Measurements from ENCODE around the gene SMCHD1.
A peak's percentile ranks its signal among the peaks of the same experiment; 100 is the strongest.
"Not testable (repeated sequence)": the region's sequence is repeated elsewhere in the genome, so short reads cannot be mapped to it uniquely, and the experiment has no call there.

SMCHD1 gene

DNA sequence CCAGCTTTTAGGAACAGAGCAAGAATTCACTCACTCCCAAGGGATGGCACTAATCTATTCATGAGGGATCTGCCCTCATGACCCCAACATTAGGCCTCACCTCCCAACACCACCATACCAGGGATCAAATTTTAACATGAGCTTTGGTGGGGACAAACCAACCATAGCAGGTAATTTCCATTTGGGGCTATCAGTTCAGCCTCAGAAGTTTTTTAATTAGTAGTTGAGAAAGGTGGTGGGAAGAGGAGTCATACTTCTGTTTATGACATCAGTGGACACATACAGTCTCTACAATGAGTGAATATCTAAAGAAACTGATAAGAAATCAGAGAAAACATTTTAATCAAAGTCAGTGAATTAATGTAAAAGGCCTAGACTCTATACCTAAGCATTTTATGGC, 131.7 kb downstream of the SMCHD1 start:
- H3K27me3 ChIP-seq (replicated peaks; ENCODE audit: control insufficient read depth, insufficient read depth, low read length), result no peaks in the 10 kb centered on the region
- peaks cover 54% of the 10 kb centered on the region for H3K36me3 ChIP-seq (ENCODE audit: control insufficient read depth, insufficient read depth, low read length, severe bottlenecking)
- DNase-seq (ENCODE audit: low read depth), result no peak
- no peaks in the 10 kb centered on the region for H3K4me1 ChIP-seq (ENCODE audit: control insufficient read depth, insufficient read depth, low read length)
- H3K4me3 ChIP-seq (ENCODE audit: low read length), result no peak overlapping the region
- H3K9ac ChIP-seq (ENCODE audit: low read length), result no peak overlapping the region
- H3K9me3 ChIP-seq (ENCODE audit: control insufficient read depth, low read length), result no peaks in the 10 kb centered on the region

DNA sequence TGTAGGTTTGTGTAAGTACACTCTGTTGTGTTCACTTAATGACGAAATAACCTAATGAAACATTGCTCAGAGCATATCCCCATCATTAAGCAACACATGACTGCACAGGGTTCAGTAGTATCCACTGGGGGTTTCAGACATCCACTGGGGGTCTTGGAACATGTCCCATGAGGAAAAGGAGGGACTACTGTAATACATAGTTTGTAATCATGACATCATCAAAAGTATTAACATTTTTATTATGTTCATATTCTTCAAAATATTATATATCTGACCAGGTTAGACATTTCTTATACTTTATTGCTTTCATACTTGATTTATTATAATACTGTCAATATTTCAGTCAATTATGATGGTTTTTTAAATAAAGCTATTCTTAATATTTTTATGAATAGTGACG, 136.9 kb downstream of the SMCHD1 start:
- Histone ChIP-seq H3K36me3 (ENCODE audit: control insufficient read depth, insufficient read depth, low read length, severe bottlenecking) (peaks cover 48% of the 10 kb centered on the region), H3K9ac (ENCODE audit: low read length) (no peak overlapping the region), H3K9me3 (ENCODE audit: control insufficient read depth, low read length) (no peaks in the 10 kb centered on the region), H3K4me1 (ENCODE audit: control insufficient read depth, insufficient read depth, low read length) (no peaks in the 10 kb centered on the region), H3K27me3 (replicated peaks; ENCODE audit: control insufficient read depth, insufficient read depth, low read length) (no peaks in the 10 kb centered on the region), H3K4me3 (ENCODE audit: low read length) (no peak overlapping the region)
- DNase-seq (ENCODE audit: low read depth), result no peak

- DNase-seq (ENCODE audit: low read depth), result no peak
- Histone ChIP-seq H3K27me3 (replicated peaks; ENCODE audit: control insufficient read depth, insufficient read depth, low read length) (no peaks in the 10 kb centered on the region), H3K36me3 (ENCODE audit: control insufficient read depth, insufficient read depth, low read length, severe bottlenecking) (peaks cover 48% of the 10 kb centered on the region), H3K4me3 (ENCODE audit: low read length) (no peak overlapping the region), H3K9ac (ENCODE audit: low read length) (no peak overlapping the region), H3K4me1 (ENCODE audit: control insufficient read depth, insufficient read depth, low read length) (no peaks in the 10 kb centered on the region), H3K9me3 (ENCODE audit: control insufficient read depth, low read length) (no peaks in the 10 kb centered on the region)
Measured at GRCh38 chr18:2794159-2794558, 138.6 kb downstream of the SMCHD1 start.

DNA sequence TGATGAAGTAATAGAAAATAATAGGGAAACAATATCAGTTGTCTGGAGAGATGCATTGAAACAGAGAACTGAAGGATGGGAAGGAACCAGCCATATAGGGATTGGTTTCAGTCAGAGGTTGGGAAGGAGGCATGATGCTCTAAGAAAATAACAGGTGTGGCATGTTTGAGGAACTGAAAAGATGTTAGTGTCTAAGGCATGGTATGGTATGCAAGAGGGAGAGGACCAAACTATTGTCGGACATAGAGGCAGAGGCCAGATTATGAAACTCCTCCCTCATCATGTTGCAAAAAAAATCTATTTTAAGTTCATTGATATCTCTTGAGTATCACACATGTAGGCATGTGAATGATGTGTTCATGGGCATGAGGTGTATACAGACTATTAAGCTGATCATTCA, 142.4 kb downstream of the SMCHD1 start:
- peaks cover 55% of the 10 kb centered on the region for H3K36me3 ChIP-seq (ENCODE audit: control insufficient read depth, insufficient read depth, low read length, severe bottlenecking)
- DNase-seq (ENCODE audit: low read depth), result no peak
- H3K9ac ChIP-seq (ENCODE audit: low read length), result no peak overlapping the region
- H3K9me3 ChIP-seq (ENCODE audit: control insufficient read depth, low read length), result no peaks in the 10 kb centered on the region
- H3K4me3 ChIP-seq (ENCODE audit: low read length), result no peak overlapping the region
- H3K27me3 ChIP-seq (replicated peaks; ENCODE audit: control insufficient read depth, insufficient read depth, low read length), result no peaks in the 10 kb centered on the region
- H3K4me1 ChIP-seq (ENCODE audit: control insufficient read depth, insufficient read depth, low read length), result no peaks in the 10 kb centered on the region

DNA sequence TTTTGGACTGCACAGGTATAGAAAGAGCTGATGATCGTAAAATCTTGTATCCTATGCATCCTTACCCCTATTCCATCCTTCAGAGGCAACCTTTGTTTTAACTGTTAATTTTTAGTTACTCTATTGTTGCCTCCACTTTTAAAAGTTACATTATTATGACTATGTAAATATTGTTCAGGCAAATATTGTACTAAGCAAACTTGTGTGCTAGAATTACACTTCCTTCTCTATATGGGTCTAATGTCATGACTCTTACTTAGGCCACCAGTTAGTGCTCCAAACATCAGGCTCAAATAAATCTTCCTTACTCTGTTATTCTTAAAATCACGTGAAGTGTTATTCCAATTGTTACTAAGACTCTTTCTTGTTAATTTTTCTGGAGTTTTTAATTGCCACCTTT, 143.8 kb downstream of the SMCHD1 start:
- Histone ChIP-seq H3K27me3 (replicated peaks; ENCODE audit: control insufficient read depth, insufficient read depth, low read length) (no peaks in the 10 kb centered on the region), H3K36me3 (ENCODE audit: control insufficient read depth, insufficient read depth, low read length, severe bottlenecking) (peaks cover 57% of the 10 kb centered on the region), H3K9ac (ENCODE audit: low read length) (no peak overlapping the region), H3K4me3 (ENCODE audit: low read length) (no peak overlapping the region), H3K4me1 (ENCODE audit: control insufficient read depth, insufficient read depth, low read length) (no peaks in the 10 kb centered on the region), H3K9me3 (ENCODE audit: control insufficient read depth, low read length) (no peaks in the 10 kb centered on the region)
- DNase-seq (ENCODE audit: low read depth), result no peak

GRCh38 chr18:2805970-2806943, 150.7 kb downstream of the SMCHD1 start:
- no peak overlapping the region for H3K9ac ChIP-seq (ENCODE audit: low read length)
- peaks cover 22% of the 10 kb centered on the region for H3K36me3 ChIP-seq (ENCODE audit: control insufficient read depth, insufficient read depth, low read length, severe bottlenecking)
- peaks cover 12% of the 10 kb centered on the region for H3K9me3 ChIP-seq (ENCODE audit: control insufficient read depth, low read length)
- peaks cover 6% of the 10 kb centered on the region for H3K4me1 ChIP-seq (ENCODE audit: control insufficient read depth, insufficient read depth, low read length)
- H3K27me3 ChIP-seq (replicated peaks; ENCODE audit: control insufficient read depth, insufficient read depth, low read length), result no peaks in the 10 kb centered on the region
- no peak overlapping the region for H3K4me3 ChIP-seq (ENCODE audit: low read length)
- peak; percentile 65 for DNase-seq (ENCODE audit: low read depth)

- Histone ChIP-seq H3K36me3 (ENCODE audit: control insufficient read depth, insufficient read depth, low read length, severe bottlenecking) (peaks cover 14% of the 10 kb centered on the region), H3K9me3 (ENCODE audit: control insufficient read depth, low read length) (peaks cover 33% of the 10 kb centered on the region)
- not testable (repeated sequence) for H3K4me1 ChIP-seq (ENCODE audit: control insufficient read depth, insufficient read depth, low read length); DNase-seq (ENCODE audit: low read depth); H3K9ac ChIP-seq (ENCODE audit: low read length); H3K4me3 ChIP-seq (ENCODE audit: low read length); H3K27me3 ChIP-seq (replicated peaks; ENCODE audit: control insufficient read depth, insufficient read depth, low read length)
Measured at GRCh38 chr18:2808640-2809039, 153.1 kb downstream of the SMCHD1 start.

GRCh38 chr18:2809666-2810183, 154.2 kb downstream of the SMCHD1 start:
- not testable (repeated sequence) for H3K36me3 ChIP-seq (ENCODE audit: control insufficient read depth, insufficient read depth, low read length, severe bottlenecking); DNase-seq (ENCODE audit: low read depth); H3K27me3 ChIP-seq (replicated peaks; ENCODE audit: control insufficient read depth, insufficient read depth, low read length); H3K4me3 ChIP-seq (ENCODE audit: low read length); H3K9ac ChIP-seq (ENCODE audit: low read length); H3K4me1 ChIP-seq (ENCODE audit: control insufficient read depth, insufficient read depth, low read length)
- peaks cover 40% of the 10 kb centered on the region for H3K9me3 ChIP-seq (ENCODE audit: control insufficient read depth, low read length)

DNA sequence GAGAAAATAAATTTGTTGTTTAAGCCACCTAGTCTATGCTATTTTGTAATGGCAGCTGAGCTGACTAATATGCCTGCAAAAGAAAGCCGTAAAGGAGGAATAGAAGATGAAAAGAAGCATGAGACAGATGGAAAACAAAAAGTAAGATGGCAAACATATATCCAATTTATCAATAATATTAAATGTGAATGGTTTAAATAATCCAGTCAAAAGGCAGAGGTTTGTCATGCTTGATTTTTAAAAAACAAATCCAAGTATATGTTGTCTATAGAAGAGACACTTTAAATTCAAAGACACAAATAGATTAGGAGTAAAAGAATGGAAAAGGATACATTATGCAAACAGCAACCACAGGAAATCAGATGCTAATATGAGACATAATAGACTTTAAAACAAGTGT, 155.9 kb downstream of the SMCHD1 start:
- H3K9ac ChIP-seq (ENCODE audit: low read length), result no peak overlapping the region
- H3K9me3 ChIP-seq (ENCODE audit: control insufficient read depth, low read length), result peaks cover 49% of the 10 kb centered on the region
- DNase-seq (ENCODE audit: low read depth), result no peak
- peak overlapping the region; percentile 27 for H3K4me3 ChIP-seq (ENCODE audit: low read length)
- H3K36me3 ChIP-seq (ENCODE audit: control insufficient read depth, insufficient read depth, low read length, severe bottlenecking), result no peaks in the 10 kb centered on the region
- no peaks in the 10 kb centered on the region for H3K4me1 ChIP-seq (ENCODE audit: control insufficient read depth, insufficient read depth, low read length)
- H3K27me3 ChIP-seq (replicated peaks; ENCODE audit: control insufficient read depth, insufficient read depth, low read length), result no peaks in the 10 kb centered on the region

- H3K4me1 ChIP-seq (ENCODE audit: control insufficient read depth, insufficient read depth, low read length), result no peaks in the 10 kb centered on the region
- peaks cover 49% of the 10 kb centered on the region for H3K9me3 ChIP-seq (ENCODE audit: control insufficient read depth, low read length)
- DNase-seq (ENCODE audit: low read depth), result no peak
- no peaks in the 10 kb centered on the region for H3K27me3 ChIP-seq (replicated peaks; ENCODE audit: control insufficient read depth, insufficient read depth, low read length)
- no peaks in the 10 kb centered on the region for H3K36me3 ChIP-seq (ENCODE audit: control insufficient read depth, insufficient read depth, low read length, severe bottlenecking)
- no peak overlapping the region for H3K9ac ChIP-seq (ENCODE audit: low read length)
- H3K4me3 ChIP-seq (ENCODE audit: low read length), result no peak overlapping the region
Measured at GRCh38 chr18:2814928-2815327, 159.4 kb downstream of the SMCHD1 start.

DNA sequence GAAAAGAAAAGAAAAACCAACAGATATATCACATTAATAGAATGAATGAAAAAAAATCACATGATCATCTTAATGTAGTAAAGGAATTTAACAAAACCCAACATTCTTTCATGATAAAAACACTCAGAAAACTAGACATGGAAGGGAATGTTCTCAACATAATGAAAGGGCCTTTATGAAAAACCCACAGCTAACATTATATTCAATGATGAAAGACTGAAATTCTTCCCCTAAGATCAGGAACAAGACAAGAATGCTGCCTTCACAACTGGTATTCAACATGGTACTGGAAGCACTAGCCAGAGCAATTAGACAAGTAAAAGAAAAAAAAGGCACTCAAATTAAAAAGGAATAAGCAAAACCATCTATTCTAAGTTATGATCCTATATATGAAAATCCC, 162.8 kb downstream of the SMCHD1 start:
- Histone ChIP-seq H3K4me1 (ENCODE audit: control insufficient read depth, insufficient read depth, low read length) (no peaks in the 10 kb centered on the region), H3K27me3 (replicated peaks; ENCODE audit: control insufficient read depth, insufficient read depth, low read length) (no peaks in the 10 kb centered on the region), H3K4me3 (ENCODE audit: low read length) (no peak overlapping the region), H3K36me3 (ENCODE audit: control insufficient read depth, insufficient read depth, low read length, severe bottlenecking) (no peaks in the 10 kb centered on the region), H3K9ac (ENCODE audit: low read length) (no peak overlapping the region), H3K9me3 (ENCODE audit: control insufficient read depth, low read length) (peaks cover 23% of the 10 kb centered on the region)
- DNase-seq (ENCODE audit: low read depth), result no peak

Measured in adipocyte (in vitro differentiated cells).